HEK293 (cell line): ENCODE measurements around the gene ACOD1.

Experiments
- GFI1B ChIP-seq: fragments of 450-650 bp; formaldehyde crosslinking; IDR thresholded peaks from 2 replicates; pipeline ENCODE4 v1.5.1; 2016; ENCODE audit warnings: missing biosample characterization, missing genetic modification characterization
- IKZF3 ChIP-seq: fragments of 450-650 bp; IDR thresholded peaks from 2 replicates; pipeline ENCODE4 v1.5.0; 2018; ENCODE audit warnings: missing biosample characterization, mild to moderate bottlenecking, missing genetic modification characterization, moderate library complexity
- SETDB1 ChIP-seq: IDR thresholded peaks from one replicate; pipeline ENCODE4 v1.6.1; 2017; ENCODE audit warnings: mild to moderate bottlenecking, low read length, moderate library complexity, mixed read lengths; ENCODE audit not compliant: insufficient read length
- SP7 ChIP-seq: fragments of 450-650 bp; formaldehyde crosslinking; IDR thresholded peaks from 2 replicates; pipeline ENCODE4 v1.5.1; 2016; ENCODE audit warnings: missing biosample characterization, missing genetic modification characterization
- ZBTB7A ChIP-seq: fragments of 450-650 bp; formaldehyde crosslinking; IDR thresholded peaks from 2 replicates; pipeline ENCODE4 v1.5.1; 2016; ENCODE audit warnings: low read depth, missing biosample characterization, missing genetic modification characterization
- ZEB2 ChIP-seq: fragments of 450-650 bp; formaldehyde crosslinking; IDR thresholded peaks from 2 replicates; pipeline ENCODE4 v1.5.1; 2016; ENCODE audit warnings: missing biosample characterization, missing genetic modification characterization
- ZNF175 ChIP-seq: fragments of 450-650 bp; formaldehyde crosslinking; IDR thresholded peaks from 2 replicates; pipeline ENCODE4 v1.5.1; 2016; ENCODE audit warnings: missing biosample characterization, missing genetic modification characterization
- ZNF433 ChIP-seq: fragments of 450-650 bp; formaldehyde crosslinking; IDR thresholded peaks from 2 replicates; pipeline ENCODE4 v1.5.1; 2016; ENCODE audit warnings: missing biosample characterization, missing genetic modification characterization, low read depth
- ZNF544 ChIP-seq: fragments of 450-650 bp; formaldehyde crosslinking; IDR thresholded peaks from 2 replicates; pipeline ENCODE4 v1.5.0; 2017; ENCODE audit warnings: missing biosample characterization, missing genetic modification characterization
- ZNF768 ChIP-seq: fragments of 450-650 bp; formaldehyde crosslinking; IDR thresholded peaks from 2 replicates; pipeline ENCODE4 v1.5.1; 2018; ENCODE audit warnings: missing biosample characterization, mild to moderate bottlenecking, missing genetic modification characterization
- ZXDB ChIP-seq: fragments of 450-650 bp; formaldehyde crosslinking; IDR thresholded peaks from 2 replicates; pipeline ENCODE4 v1.5.1; 2016; ENCODE audit warnings: missing biosample characterization, missing genetic modification characterization
- TF ChIP-seq, protein P1 (sequence below): fragments of 450-650 bp; formaldehyde crosslinking; IDR thresholded peaks from 2 replicates; pipeline ENCODE4 v1.5.1; 2016; ENCODE audit warnings: missing biosample characterization, missing genetic modification characterization
- TF ChIP-seq, protein P2 (sequence below): fragments of 450-650 bp; formaldehyde crosslinking; IDR thresholded peaks from 2 replicates; pipeline ENCODE4 v1.5.1; 2016; ENCODE audit warnings: missing biosample characterization, missing genetic modification characterization
- TF ChIP-seq, protein P3 (sequence below): fragments of 450-650 bp; formaldehyde crosslinking; IDR thresholded peaks from 2 replicates; pipeline ENCODE4 v1.5.1; 2016; ENCODE audit warnings: missing biosample characterization, missing genetic modification characterization
- TF ChIP-seq, protein P4 (sequence below): fragments of 450-650 bp; IDR thresholded peaks from 2 replicates; pipeline ENCODE4 v1.5.1; 2018; ENCODE audit warnings: missing biosample characterization, missing genetic modification characterization
- TF ChIP-seq, protein P5 (sequence below): fragments of 450-650 bp; formaldehyde crosslinking; conservative IDR thresholded peaks from 2 replicates; pipeline ENCODE4 v1.5.1; 2016; ENCODE audit warnings: low read depth, missing biosample characterization, missing genetic modification characterization
- TF ChIP-seq, protein P6 (sequence below): fragments of 450-650 bp; formaldehyde crosslinking; IDR thresholded peaks from 2 replicates; pipeline ENCODE4 v1.5.1; 2016; ENCODE audit warnings: missing biosample characterization, missing genetic modification characterization
- TF ChIP-seq, protein P7 (sequence below): fragments of 450-650 bp; formaldehyde crosslinking; optimal IDR thresholded peaks from 2 replicates; pipeline ENCODE3; 2016; ENCODE audit warnings: missing biosample characterization, mild to moderate bottlenecking, missing genetic modification characterization
- TF ChIP-seq, protein P8 (sequence below): IDR thresholded peaks from 2 replicates; pipeline ENCODE4 v1.6.1; 2011; ENCODE audit warnings: mild to moderate bottlenecking, low read depth, low read length, borderline replicate concordance

The ACOD1 gene

DNA sequence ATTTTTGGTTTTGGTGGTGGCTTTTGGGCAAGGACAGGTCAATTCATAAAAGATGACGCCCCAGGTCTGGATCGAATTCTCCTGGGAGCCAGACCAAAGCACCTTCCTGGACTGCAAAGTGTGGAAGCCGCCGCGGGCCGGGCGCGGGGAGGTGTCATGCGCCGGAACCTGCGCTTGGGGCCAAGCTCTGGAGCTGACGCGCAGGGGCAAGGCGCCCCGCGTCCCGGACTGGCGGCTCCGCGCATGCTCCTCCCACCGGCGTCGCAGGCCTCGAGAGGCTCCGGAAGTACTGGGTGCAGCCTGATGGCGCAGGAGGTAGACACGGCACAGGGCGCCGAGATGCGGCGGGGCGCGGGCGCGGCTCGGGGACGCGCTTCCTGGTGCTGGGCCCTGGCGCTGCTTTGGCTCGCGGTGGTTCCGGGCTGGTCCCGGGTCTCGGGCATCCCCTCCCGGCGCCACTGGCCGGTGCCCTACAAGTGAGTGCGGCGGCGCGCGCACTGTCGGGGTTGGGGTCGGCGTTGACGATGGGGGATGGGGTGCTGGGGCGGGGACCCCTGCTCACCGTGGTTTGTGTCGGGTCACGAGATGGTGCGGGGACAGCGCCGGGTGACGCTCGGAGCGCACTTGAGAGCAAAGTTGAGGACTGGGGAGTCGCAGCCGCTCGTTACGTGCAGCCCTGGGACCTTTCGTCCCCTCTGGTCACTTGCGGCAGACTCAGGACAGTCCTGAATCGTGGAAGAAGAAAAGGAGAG lies 43.7 kb downstream of the ACOD1 start, which contains the start of gene CLN5 (continued):
- TF ChIP-seq, protein P1, sequence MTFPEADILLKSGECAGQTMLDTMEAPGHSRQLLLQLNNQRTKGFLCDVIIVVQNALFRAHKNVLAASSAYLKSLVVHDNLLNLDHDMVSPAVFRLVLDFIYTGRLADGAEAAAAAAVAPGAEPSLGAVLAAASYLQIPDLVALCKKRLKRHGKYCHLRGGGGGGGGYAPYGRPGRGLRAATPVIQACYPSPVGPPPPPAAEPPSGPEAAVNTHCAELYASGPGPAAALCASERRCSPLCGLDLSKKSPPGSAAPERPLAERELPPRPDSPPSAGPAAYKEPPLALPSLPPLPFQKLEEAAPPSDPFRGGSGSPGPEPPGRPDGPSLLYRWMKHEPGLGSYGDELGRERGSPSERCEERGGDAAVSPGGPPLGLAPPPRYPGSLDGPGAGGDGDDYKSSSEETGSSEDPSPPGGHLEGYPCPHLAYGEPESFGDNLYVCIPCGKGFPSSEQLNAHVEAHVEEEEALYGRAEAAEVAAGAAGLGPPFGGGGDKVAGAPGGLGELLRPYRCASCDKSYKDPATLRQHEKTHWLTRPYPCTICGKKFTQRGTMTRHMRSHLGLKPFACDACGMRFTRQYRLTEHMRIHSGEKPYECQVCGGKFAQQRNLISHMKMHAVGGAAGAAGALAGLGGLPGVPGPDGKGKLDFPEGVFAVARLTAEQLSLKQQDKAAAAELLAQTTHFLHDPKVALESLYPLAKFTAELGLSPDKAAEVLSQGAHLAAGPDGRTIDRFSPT (tag by site-specific recombination): peak; percentile 84
- TF ChIP-seq SETDB1: no peak
- no peak for TF ChIP-seq IKZF3 (tag by site-specific recombination)
- TF ChIP-seq, protein P2, sequence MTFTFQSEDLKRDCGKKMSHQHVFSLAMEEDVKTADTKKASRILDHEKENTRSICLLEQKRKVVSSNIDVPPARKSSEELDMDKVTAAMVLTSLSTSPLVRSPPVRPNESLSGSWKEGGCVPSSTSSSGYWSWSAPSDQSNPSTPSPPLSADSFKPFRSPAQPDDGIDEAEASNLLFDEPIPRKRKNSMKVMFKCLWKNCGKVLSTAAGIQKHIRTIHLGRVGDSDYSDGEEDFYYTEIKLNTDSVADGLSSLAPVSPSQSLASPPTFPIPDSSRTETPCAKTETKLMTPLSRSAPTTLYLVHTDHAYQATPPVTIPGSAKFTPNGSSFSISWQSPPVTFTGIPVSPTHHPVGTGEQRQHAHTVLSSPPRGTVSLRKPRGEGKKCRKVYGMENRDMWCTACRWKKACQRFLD (tag by site-specific recombination): no peak
- peak; percentile 91 for TF ChIP-seq ZXDB (tag by site-specific recombination)
- no peak for TF ChIP-seq ZNF175 (tag by site-specific recombination)
- TF ChIP-seq, protein P3, sequence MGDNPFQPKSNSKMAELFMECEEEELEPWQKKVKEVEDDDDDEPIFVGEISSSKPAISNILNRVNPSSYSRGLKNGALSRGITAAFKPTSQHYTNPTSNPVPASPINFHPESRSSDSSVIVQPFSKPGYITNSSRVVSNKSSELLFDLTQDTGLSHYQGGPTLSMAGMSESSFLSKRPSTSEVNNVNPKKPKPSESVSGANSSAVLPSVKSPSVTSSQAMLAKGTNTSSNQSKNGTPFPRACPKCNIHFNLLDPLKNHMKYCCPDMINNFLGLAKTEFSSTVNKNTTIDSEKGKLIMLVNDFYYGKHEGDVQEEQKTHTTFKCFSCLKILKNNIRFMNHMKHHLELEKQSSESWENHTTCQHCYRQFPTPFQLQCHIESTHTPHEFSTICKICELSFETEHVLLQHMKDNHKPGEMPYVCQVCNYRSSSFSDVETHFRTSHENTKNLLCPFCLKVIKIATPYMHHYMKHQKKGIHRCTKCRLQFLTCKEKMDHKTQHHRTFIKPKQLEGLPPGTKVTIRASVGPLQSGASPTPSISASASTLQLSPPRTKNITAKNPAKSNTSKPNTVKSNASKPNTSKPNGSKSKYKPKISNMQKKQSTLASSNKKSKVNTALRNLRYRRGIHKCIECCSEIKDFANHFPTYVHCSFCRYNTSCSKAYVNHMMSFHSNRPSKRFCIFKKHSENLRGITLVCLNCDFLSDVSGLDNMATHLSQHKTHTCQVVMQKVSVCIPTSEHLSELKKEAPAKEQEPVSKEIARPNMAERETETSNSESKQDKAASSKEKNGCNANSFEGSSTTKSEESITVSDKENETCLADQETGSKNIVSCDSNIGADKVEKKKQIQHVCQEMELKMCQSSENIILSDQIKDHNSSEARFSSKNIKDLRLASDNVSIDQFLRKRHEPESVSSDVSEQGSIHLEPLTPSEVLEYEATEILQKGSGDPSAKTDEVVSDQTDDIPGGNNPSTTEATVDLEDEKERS (tag by site-specific recombination): 0 out of 2 replicates have a peak, but pooled peaks have one; percentile 9
- TF ChIP-seq, protein P4, sequence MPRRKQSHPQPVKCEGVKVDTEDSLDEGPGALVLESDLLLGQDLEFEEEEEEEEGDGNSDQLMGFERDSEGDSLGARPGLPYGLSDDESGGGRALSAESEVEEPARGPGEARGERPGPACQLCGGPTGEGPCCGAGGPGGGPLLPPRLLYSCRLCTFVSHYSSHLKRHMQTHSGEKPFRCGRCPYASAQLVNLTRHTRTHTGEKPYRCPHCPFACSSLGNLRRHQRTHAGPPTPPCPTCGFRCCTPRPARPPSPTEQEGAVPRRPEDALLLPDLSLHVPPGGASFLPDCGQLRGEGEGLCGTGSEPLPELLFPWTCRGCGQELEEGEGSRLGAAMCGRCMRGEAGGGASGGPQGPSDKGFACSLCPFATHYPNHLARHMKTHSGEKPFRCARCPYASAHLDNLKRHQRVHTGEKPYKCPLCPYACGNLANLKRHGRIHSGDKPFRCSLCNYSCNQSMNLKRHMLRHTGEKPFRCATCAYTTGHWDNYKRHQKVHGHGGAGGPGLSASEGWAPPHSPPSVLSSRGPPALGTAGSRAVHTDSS: no peak
- TF ChIP-seq, protein P5, sequence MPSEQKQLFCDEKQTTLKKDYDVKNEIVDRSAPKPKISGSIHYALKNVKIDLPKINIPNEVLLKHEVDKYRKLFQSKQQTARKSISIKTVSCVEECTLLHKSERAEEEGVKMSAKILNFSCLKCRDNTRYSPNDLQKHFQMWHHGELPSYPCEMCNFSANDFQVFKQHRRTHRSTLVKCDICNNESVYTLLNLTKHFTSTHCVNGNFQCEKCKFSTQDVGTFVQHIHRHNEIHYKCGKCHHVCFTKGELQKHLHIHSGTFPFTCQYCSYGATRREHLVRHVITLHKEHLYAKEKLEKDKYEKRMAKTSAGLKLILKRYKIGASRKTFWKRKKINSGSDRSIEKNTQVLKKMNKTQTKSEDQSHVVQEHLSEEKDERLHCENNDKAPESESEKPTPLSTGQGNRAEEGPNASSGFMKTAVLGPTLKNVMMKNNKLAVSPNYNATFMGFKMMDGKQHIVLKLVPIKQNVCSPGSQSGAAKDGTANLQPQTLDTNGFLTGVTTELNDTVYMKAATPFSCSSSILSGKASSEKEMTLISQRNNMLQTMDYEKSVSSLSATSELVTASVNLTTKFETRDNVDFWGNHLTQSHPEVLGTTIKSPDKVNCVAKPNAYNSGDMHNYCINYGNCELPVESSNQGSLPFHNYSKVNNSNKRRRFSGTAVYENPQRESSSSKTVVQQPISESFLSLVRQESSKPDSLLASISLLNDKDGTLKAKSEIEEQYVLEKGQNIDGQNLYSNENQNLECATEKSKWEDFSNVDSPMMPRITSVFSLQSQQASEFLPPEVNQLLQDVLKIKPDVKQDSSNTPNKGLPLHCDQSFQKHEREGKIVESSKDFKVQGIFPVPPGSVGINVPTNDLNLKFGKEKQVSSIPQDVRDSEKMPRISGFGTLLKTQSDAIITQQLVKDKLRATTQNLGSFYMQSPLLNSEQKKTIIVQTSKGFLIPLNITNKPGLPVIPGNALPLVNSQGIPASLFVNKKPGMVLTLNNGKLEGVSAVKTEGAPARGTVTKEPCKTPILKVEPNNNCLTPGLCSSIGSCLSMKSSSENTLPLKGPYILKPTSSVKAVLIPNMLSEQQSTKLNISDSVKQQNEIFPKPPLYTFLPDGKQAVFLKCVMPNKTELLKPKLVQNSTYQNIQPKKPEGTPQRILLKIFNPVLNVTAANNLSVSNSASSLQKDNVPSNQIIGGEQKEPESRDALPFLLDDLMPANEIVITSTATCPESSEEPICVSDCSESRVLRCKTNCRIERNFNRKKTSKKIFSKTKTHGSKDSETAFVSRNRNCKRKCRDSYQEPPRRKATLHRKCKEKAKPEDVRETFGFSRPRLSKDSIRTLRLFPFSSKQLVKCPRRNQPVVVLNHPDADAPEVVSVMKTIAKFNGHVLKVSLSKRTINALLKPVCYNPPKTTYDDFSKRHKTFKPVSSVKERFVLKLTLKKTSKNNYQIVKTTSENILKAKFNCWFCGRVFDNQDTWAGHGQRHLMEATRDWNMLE (tag by site-specific recombination): no peak; the same call in 1 of the 2 replicates
- no peak for TF ChIP-seq ZEB2
- no peak for TF ChIP-seq ZBTB7A
- no peak for TF ChIP-seq ZNF433 (tag by site-specific recombination)
- TF ChIP-seq GFI1B (tag by site-specific recombination): no peak
- TF ChIP-seq, protein P6, sequence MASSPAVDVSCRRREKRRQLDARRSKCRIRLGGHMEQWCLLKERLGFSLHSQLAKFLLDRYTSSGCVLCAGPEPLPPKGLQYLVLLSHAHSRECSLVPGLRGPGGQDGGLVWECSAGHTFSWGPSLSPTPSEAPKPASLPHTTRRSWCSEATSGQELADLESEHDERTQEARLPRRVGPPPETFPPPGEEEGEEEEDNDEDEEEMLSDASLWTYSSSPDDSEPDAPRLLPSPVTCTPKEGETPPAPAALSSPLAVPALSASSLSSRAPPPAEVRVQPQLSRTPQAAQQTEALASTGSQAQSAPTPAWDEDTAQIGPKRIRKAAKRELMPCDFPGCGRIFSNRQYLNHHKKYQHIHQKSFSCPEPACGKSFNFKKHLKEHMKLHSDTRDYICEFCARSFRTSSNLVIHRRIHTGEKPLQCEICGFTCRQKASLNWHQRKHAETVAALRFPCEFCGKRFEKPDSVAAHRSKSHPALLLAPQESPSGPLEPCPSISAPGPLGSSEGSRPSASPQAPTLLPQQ (tag by site-specific recombination): 0 out of 2 replicates have a peak, but pooled peaks have one; percentile 38
- no peak; the same call in 1 of the 2 replicates for TF ChIP-seq SP7 (tag by site-specific recombination)
- TF ChIP-seq, protein P7, sequence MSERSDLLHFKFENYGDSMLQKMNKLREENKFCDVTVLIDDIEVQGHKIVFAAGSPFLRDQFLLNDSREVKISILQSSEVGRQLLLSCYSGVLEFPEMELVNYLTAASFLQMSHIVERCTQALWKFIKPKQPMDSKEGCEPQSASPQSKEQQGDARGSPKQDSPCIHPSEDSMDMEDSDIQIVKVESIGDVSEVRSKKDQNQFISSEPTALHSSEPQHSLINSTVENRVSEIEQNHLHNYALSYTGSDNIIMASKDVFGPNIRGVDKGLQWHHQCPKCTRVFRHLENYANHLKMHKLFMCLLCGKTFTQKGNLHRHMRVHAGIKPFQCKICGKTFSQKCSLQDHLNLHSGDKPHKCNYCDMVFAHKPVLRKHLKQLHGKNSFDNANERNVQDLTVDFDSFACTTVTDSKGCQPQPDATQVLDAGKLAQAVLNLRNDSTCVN (tag by site-specific recombination): peak; percentile 98
- TF ChIP-seq ZNF768 (tag by site-specific recombination): no peak
- TF ChIP-seq, protein P8, sequence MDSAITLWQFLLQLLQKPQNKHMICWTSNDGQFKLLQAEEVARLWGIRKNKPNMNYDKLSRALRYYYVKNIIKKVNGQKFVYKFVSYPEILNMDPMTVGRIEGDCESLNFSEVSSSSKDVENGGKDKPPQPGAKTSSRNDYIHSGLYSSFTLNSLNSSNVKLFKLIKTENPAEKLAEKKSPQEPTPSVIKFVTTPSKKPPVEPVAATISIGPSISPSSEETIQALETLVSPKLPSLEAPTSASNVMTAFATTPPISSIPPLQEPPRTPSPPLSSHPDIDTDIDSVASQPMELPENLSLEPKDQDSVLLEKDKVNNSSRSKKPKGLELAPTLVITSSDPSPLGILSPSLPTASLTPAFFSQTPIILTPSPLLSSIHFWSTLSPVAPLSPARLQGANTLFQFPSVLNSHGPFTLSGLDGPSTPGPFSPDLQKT: peak; percentile 78; the same call in 1 of the 2 replicates
- TF ChIP-seq ZNF544 (tag by site-specific recombination): no peak
